Amniotic stem cell (primary cell): Measurements from ENCODE around the gene HIPK1.

Experiments used
- DNase-seq: peaks from one replicate; lab custom pipeline; 2025; lab: John Stamatoyannopoulos, UW

HIPK1 gene

DNA sequence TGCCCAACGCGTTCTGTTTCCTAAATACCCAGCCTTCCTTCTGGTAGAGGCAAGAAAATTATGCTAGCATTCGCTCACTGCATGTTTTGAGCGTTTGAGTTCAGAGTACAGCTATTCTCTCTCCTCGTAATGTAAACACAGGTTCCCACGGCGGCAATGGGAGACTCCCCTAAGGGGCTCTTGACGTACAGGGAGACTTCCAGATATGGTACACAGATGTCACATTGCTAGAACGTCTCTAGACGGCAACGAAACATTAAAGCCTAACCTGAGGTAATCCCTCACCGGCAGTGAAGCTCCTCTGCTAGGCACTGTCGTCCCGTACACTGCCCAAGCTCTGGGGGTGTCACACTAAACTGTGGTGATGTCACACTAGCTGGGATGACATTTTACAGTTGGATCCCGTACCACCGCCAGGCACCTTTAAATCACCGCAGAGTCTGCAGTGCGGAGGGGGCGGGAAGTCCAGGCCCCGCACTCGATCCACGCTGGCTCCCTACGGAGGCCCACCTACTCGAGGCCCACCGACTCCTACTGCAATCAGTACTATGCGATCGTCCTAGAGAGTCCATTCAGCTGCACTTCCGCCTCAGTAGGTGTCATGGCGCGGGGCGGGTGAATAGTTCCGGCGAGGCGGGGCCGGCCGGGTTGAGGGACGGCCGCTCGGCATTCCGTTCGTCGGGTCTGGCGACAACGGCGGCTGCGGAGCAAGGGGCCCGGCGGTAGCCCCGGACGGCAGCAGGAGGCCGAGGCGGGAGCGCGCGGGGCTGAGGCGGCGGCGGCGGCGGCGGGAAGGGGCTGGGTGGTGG, at the start of gene HIPK1:
Gene HIPK1, plus strand, starts transcription at position 384 of the 809 bp plus-strand sequence.
- DNase-seq = peak; percentile 90

DNA sequence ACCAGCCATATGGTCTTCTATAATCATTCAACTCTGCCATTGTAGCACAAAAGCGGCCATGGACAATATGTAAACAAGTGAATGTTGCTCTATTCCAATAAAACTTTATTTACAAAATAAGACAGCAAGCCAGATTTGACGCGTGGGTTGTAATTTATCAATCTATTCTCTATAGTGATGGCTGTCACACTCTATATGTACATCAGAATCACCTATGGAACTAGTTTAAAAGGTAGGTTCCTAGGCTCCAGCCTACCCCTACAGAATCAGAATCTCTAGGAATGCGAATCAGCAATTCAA, 49.4 kb upstream of the HIPK1 start:
- no peak for DNase-seq

DNA sequence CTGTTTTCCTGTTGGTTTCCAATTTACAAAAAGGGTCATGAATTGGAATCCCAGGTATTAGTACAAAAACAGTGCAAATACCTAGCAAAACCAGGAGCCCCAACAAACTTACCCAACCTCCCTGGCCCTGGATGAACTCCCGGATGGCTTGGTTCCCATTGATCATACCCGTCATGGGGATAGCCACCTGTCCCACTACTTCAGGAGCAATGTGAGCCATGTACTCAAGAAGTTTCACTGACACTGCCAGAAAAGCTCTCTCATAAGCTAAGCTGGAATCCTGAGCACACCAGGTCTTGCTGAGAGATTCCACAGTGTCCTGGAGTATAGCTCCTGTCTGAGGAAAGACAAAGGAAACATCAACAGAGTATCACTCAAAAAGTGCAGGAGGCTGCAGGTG, 47.5 kb upstream of the HIPK1 start:
- DNase-seq = no peak

DNA sequence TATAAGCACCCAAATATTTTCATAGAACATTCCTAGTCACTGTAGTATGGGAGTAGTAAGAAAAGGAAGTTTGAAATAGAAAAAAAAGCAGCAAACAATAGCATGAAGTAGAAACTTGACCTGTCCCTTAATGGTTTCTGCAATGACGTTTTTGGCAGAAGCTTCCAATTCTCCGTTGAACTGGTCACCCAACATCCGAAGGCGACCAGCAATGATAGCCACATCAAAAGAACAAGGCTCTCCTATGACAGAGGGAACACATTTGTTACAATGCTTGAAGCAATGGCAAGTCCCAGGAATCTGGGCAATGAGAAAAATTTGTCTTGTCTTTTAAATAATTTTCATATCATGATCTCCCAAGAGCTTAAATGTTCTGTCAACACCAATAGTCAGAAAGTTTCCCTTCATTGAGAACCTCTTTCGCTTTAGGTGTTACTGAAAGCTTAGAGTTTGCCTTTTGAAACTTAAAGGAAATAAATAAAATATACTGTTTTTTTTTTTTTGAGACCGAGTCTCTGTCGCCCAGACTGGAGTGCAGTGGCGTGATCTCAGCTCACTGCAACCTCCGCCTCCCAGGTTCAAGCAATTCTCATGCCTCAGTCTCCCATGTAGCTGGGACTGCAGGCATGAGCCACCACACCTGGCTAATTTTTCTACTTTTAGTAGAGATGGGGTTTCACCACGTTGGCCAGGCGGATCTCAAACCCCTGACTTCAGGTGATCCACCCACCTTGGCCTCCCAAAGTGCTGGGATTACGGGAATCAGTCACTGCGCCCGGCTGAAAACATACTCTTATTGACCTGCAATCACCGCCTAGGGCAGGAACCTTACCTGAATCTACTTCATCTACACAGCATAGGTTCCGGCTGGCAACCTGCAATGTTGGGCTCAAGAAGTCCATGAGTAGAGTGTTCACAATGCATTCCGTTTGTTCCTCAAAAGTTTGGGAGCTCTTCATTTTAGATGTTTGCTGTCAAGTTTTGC, 42.4 kb upstream of the HIPK1 start:
- DNase-seq = no peak

DNA sequence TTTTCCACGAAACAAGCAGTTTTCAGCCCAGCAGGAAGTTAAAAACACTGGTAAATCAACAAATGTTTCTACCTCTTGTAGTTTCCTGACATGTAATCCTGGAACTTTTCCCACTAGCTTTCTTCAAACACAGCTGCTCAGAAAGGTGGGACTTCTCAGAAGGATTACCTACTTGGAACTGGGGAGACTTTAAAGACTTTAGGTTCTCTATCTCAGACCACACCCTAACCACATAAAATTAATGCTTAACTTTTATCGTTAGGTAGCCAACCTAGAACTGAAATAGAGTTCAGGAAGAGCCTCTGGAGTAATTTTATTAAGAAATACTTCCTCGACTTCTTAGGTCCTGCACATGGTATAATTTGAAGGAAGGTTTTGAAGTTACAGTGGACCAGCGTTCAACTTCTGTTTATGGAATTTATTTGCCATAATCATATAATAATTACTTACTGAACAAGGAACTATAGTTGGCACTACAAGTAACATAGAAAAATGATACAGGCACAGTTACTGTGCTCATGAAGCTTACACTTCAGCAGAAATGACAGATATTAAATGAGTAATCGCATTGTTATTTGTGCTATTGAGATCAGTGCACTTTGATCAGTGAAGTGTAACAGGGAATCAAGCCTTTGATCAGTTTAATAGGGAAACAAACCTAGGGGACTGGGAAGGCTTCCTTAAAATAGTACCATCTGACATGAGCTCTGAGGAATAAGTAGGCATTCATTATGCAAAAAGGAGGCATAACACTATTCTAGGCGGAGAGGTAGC, 41.5 kb upstream of the HIPK1 start, which contains the start of gene BCL2L15:
Gene BCL2L15, minus strand, starts transcription at position 180 of the 774 bp plus-strand sequence. CDS start 206 bp downstream, outside the sequence.
- DNase-seq = no peak

DNA sequence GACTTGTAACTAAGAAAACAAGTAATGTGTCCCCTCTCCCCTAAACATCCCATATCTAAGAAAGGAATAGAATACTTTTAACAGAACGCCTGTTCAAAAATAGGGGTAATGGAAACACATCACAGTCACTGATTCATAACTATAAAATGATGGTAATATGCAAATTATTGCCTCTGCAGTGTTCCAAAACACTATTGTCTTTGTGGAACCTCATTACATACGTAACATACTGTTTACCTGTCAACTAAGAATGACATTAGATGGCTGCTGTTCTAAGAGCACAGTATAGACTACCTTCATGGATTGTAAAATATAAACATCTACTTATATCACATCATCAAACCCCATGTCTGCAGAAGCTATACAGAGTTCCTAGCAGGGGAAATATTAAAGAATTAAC, 38.3 kb upstream of the HIPK1 start:
- no peak for DNase-seq

DNA sequence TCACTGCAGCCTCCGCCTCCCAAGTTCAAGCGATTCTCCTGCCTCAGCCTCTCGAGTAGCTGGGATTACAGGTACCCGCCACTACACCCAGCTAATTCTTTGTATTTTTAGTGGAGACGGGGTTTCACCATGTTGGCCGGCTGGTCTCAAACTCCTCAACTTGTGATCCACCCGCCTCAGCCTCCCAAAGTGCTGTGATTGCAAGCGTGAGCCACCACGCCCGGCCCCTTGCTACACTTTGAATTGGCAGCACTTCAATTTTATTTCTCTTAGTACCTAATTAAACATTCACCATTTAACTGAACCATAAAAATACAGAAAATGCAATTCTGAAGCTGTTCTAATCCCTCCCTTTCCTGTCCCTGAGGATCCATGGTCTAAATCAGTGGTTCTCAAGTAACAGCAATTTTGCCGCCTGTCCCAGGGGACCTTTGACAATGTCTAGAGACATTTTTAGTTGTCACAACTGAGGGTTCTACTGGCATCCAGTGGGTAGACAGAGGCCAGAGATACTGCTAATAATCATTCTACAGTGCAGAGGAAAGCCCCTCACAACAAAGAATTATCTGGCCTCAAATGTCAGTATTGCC, 37.4 kb upstream of the HIPK1 start:
- no peak for DNase-seq

DNA sequence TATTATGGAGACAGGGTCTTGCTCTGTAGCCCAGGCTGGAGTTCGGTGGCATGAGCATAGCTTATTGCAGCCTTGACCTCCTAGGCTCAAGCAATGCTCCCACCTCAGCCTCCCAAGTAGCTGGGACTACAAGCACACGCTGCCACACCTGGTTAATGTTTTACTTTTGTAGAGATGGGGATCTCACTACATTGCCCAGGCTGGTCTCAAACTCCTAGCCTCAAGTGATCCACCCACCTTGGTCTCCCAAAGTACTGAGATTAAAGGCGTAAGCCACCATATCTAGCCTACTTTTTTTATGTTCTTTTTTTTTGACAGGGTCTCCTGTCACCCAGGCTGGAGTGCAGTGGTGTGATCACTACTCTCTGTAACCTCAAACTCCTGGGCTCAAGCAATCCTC, 35.9 kb upstream of the HIPK1 start:
- DNase-seq = no peak

DNA sequence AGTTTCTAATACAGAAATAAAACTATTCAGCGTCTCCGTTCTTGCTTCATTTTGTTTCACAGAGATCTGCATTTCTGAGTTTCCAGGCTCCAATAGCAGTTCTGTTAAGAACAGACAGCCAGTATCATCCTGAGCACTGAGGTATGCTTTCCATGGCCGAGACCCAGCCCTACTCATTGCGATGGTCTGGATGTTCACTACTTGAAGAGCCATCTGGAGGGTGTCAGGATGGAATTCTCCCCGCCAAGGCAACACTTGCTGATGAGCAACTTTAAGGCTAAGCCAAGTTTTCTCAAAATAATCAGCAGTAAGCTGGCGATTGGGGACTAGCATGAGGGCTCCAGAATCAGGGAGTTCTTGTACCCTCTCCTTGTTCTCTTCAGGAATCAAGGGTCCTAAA, 34.0 kb upstream of the HIPK1 start:
- no peak for DNase-seq

DNA sequence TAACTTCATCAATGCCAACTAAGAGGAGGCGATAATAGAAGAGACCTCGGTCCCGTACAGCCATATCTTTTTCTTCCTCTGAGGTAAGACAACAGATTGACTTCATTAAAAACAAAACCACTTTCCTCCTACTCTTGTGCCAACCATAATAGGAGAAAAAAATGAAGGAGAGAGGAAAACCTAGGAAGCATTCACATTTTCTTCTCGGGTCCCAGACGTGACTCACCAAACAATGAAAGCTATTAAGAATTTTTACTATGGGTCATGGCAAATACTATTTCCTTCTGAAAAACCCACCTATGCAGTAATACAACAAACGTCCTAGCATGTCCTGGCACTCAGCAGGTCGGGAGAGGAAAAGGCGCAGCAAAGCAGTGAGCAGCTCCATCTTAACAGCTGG, 33.2 kb upstream of the HIPK1 start:
- no peak for DNase-seq

DNA sequence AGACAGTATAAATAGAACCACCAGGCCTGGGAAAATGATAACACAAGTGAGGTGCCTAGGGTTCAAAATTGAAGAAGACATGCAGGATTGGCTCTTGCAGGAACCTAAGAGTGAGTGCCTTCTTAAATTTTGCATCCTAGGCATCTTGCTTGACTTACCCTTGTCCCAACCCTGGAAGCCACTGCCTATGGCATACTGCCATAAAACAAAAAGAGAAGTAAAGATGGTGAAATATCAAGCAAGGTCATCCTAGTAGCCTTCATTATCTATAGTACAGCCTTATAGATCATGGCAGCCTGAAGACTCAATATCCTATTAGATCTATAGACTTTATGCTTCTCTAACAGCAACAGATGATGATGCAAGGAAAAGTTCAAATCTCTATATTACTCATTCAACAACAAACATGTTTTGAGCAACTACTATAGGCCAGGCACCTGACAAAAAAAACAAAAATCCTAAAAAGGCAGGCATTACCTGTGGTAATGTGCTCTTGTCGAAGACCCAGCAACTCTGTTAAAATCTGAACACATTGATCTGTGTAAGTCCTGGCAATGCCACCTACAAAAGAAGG, 30.8 kb upstream of the HIPK1 start:
- no peak for DNase-seq

DNA sequence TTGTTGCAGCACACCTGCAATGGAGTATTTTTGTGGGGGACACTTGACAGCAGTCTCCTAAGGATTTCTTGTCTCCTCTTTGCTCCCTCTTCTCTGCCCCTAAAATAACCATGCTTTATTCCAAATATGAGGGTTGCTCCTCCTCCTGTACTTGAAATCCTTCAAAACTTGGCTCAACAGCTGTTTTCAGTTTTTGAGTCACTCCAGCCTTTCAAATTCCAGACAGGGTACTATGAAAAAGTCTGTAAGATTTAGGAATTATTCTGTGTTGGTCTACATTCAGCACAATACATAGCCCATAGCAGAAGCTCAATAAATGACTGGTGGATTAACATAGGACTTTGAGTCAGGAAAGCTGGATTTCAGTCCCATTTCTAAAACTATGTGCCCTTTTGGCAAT, 30.0 kb upstream of the HIPK1 start:
- no peak for DNase-seq

DNA sequence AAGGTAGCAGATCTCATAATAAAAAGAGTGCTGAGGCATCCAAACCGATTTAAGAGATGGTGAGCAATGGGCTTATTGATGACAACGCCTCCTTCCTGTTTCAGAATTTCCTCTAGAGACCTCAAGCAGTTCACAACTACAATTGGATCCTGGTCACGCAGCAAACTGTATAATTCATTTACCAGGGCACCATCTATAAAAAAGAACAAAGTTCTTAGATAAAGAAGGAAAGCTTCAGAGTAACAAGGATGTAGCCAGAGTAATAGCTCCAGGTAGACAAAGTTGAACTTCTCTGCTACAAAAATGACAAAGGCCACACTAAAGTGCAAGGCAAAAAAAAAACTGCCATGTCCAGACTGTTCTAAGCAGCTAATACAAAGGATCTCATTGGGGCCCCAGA, 27.9 kb upstream of the HIPK1 start:
- DNase-seq = no peak

DNA sequence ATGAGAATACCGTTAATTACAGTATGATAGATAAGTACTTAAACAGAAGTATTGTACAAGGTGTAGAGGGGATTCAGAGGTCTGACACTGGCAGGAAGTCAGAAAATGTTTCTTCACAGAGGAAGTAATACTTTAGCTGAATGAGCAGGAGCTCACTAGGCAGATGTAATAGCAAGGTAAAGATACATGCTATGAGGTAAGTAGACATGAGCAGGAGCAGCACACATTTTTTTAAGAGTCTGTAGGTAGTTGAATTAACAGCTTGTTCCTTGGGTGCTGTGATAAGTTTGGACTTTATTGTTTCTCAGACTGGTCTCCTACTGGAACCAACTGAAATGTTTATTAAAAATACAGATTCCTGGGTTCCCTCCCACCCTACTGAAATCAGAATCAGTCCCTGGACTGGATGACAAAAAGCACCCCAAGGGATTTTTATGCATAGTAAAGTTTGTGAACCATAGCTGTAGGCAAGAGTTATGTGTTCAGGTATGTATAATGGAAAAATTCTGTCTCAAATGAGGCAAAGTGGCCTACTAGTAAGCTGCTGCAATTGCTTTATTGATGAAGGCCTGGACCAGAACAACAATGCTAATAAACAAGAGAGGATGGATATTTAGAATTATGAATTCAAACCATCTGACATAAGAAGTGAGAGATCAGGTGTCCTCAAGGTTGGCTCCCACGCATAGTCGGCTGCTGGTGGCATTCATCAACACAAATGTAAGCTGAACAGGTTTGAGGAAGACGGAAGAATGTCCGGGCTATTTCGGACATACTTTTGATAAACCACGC, 25.4 kb upstream of the HIPK1 start:
- no peak for DNase-seq

DNA sequence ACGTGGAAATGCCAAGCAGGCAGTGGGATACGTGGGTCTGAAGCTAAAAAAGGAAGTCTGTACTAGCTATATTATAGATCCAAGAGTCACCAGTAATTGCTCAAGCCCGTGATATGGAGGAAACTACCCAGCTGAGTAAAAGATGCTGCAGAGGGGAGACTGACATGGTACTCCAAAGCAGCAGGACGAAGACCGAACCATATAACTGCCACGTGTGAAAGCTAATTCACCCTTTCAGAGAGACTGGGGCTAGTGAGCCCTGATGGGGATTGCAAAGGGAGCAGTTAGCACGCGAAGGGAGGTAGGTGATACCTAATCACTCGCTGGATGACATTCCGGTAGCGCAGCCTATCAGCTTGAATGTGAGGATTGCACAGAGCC, 24.8 kb upstream of the HIPK1 start:
- no peak for DNase-seq

DNA sequence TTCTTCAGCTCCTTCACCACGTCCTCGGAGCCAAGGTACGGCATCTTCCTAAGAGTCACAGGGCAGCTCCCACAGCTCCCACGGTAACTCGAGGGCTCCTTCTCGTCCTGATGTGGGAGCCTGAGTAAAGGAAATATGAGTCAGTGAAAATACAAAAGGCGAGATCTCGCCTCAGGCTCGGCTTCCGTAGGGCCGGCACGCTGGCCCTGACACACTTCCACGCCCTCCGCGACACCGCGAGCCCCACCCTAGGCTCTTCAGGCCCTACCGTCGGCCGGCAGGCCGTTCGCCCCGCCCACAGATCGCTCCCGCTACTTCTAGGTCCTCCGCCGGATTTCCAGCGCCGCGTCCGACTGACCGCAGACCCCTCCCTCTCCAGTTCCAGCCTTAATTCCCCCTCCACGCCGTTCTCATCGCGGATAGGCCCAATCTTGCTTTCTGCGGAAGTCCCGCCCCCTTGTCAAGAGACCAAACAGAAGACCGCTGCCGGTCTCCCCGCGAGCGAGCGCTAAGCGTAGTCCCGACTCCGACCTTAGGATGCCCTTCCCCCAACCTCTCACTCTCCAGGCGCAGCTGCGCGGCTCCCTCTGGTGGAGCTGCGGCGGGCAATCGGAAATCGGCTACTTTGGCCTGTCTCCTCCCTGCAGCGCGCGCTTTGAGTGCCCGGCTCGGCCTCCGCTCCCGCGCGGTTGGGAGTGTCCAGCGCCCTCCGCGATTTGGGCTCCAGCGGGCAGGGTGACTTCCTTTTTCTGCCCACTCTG, 24.3 kb upstream of the HIPK1 start, which contains the start of the genes AP4B1 and DCLRE1B:
Gene AP4B1, minus strand, starts transcription at position 126 of the 761 bp plus-strand sequence. Its CDS starts 82 bp downstream, at position 44.
Gene DCLRE1B, plus strand, starts transcription at position 653 of the 761 bp plus-strand sequence. CDS start 261 bp downstream, outside the sequence.
- peak; percentile 99 for DNase-seq

DNA sequence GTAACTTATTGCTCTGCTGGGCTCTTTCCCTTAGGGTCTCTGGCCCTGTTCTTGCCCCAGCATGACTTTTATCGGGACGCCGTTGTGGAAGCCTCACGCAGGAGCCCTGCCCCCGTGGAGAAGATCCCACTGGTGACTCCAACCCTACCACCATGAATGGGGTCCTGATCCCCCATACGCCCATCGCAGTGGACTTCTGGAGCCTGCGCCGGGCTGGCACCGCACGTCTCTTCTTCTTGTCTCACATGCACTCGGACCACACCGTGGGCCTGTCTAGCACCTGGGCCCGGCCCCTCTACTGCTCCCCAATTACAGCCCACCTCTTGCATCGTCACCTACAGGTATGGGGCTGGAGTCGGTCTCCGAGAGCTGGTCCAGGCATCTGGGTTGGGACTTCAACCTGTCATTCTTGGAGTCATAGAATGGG, 23.7 kb upstream of the HIPK1 start:
- DNase-seq = no peak

DNA sequence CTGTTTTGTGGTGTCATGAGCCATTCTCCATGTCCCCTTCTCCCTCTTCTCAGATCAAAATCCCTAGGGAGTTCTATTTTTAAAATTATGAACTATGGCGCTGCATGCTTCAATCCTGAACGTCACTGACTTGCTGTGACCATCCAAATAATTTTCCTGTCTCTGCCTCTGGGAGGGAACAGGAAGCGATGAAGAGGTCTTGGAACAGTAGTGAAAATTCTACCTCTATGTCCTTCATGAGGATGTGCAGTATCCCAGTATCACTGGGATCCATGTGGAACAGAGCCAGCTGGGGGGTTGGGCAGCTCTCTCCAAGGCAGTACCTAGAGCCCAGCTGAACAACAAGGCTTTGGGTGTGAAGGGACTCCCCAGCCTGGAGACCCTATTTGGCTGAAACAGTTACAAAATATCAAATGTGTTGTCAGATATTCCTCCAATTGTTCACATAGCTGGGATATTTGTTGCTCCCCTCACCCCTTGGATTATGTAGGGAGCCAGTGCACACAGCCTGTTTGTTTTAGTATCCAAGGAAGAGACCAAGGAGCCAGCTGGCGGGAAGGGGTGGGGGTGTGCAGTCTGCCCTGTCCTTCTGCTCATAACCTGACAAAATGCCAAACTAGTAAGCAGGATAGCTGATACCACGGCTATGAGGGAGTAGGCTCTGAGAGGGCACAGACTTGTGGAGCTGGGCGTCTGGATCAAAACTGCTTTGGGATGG, 16.4 kb upstream of the HIPK1 start:
- no peak for DNase-seq

DNA sequence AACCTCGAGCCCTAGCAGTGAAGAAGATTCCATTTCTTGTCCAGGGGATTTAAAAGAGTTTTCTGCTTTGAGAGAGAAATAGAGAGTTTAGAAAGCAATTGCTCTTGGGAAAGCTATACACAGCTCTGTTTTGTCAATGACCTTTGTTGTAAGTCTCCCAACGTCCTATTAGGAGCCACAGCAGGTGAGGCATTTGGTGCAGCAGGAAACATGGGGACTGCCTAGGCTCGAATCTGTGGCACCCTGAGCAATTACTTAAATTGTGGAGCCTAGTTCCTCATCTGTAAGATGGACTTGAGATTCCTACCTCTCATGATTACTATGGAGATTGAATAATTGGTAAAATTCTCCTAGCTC, 15.8 kb upstream of the HIPK1 start:
- DNase-seq = no peak
